Sigmoid colon (tissue), 4 donors: ENCODE data around the gene ENPP7.

Experiments used
- EP300 ChIP-seq, 4 donors: sonication (generic); formaldehyde crosslinking; IDR thresholded peaks; one replicate each; pipeline ENCODE4 v1.6.1; 2017; ENCODE audit warnings: antibody characterized with exemption in 4 of 4
- POLR2A ChIP-seq, 2 donors: fragments of 450-650 bp; IDR thresholded peaks; one replicate each; pipeline ENCODE4 v1.6.1; 2016; ENCODE audit warnings: antibody characterized with exemption in 2 of 2, mild to moderate bottlenecking in 2 of 2, moderate library complexity in 2 of 2
- POLR2AphosphoS5 ChIP-seq, 4 donors: sonication (generic); formaldehyde crosslinking; IDR thresholded peaks; one replicate each; pipeline ENCODE4 v1.6.1; 2017; ENCODE audit warnings: antibody characterized with exemption in 4 of 4
- TF ChIP-seq, protein P1 (sequence below), 4 experiments: fragments of 450-650 bp in 3 of 4; fragments of 200-600 bp in 1 of 4; IDR thresholded peaks; one replicate each; pipeline ENCODE4 v1.5.1; 2016 to 2019; ENCODE audit warnings: antibody characterized with exemption in 4 of 4, mild to moderate bottlenecking in 3 of 4, moderate library complexity in 2 of 4

DNA sequence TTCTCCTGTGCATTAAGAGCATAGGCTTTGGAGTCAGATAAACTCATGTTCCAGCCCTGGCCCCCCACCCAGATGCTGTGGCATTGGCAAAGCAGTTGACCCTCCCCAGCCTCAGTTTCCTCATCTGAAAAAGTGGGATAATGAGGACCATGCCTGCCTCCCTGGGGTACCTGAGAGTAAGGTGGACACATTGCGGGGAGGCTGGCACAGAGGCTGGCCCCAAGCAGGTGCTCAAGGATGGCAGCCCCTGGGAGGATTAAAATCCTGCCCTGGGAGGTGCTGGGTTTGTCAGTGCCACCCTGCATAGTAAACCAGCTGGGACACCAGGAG lies 11.8 kb downstream of the ENPP7 start:
- TF ChIP-seq, protein P1, sequence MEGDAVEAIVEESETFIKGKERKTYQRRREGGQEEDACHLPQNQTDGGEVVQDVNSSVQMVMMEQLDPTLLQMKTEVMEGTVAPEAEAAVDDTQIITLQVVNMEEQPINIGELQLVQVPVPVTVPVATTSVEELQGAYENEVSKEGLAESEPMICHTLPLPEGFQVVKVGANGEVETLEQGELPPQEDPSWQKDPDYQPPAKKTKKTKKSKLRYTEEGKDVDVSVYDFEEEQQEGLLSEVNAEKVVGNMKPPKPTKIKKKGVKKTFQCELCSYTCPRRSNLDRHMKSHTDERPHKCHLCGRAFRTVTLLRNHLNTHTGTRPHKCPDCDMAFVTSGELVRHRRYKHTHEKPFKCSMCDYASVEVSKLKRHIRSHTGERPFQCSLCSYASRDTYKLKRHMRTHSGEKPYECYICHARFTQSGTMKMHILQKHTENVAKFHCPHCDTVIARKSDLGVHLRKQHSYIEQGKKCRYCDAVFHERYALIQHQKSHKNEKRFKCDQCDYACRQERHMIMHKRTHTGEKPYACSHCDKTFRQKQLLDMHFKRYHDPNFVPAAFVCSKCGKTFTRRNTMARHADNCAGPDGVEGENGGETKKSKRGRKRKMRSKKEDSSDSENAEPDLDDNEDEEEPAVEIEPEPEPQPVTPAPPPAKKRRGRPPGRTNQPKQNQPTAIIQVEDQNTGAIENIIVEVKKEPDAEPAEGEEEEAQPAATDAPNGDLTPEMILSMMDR (IDR thresholded peaks at IDR 0.05) = no peak
- no peak for TF ChIP-seq POLR2AphosphoS5 (IDR thresholded peaks at IDR 0.05)
- TF ChIP-seq EP300 (IDR thresholded peaks at IDR 0.05) = no peak
- no peak for TF ChIP-seq POLR2A (IDR thresholded peaks at IDR 0.05)
